Type B pancreatic cell (in vitro differentiated cells): Measurements from ENCODE around the gene TBX5. TPM values are rescaled to one million over a fixed set of nuclear protein-coding genes. Genes with fewer than 3 reads are reported as not detected.

Experiments used
- DNase-seq: peaks from one replicate; pipeline ENCODE4 v3.0.0; 2021; ENCODE audit warnings: mixed read lengths; ENCODE audit not compliant: unreplicated experiment; ENCODE audit errors: extremely low spot score
- H3K27ac Mint-ChIP-seq: 2 replicates; pipeline ENCODE4 v1.8.0; 2021; ENCODE audit warnings: mild to moderate bottlenecking, mixed read lengths
- H3K27me3 Mint-ChIP-seq: 2 replicates; pipeline ENCODE4 v1.8.0; 2021; ENCODE audit warnings: mixed read lengths
- H3K36me3 Mint-ChIP-seq: 2 replicates; pipeline ENCODE4 v1.8.0; 2021; ENCODE audit warnings: mixed read lengths
- H3K4me1 Mint-ChIP-seq: one replicate; pipeline ENCODE4 v1.8.0; 2021; ENCODE audit warnings: mixed read lengths; ENCODE audit not compliant: unreplicated experiment
- H3K4me3 Mint-ChIP-seq: 2 replicates; pipeline ENCODE4 v1.8.0; 2021; ENCODE audit warnings: mild to moderate bottlenecking, mixed read lengths
- H3K9me3 Mint-ChIP-seq: 2 replicates; pipeline ENCODE4 v1.8.0; 2021; ENCODE audit warnings: mixed read lengths
- CTCF ChIP-seq: fragments of 200-600 bp; sonication (generic); conservative IDR thresholded peaks from 2 replicates; pipeline ENCODE4 v1.5.0; 2021; ENCODE audit warnings: antibody characterized with exemption, mild to moderate bottlenecking
- total RNA-seq: library from RNA; stranded (reverse); gene quantifications from 2 replicates; pipeline ENCODE4 v1.2.1, GENCODE V29; 2021; ENCODE audit warnings: low replicate concordance

The TBX5 gene
- total RNA-seq, 1 donor from 2014 or later: 10.7 TPM

GRCh38 chr12:114402084-114402717 is 3.7 kb downstream of the TBX5 start:
- Mint-ChIP-seq H3K4me1 (peaks cover 9% of the 10 kb centered on the region), H3K27ac (no peak overlapping the region), H3K27me3 (peaks cover 100% of the 10 kb centered on the region), H3K36me3 (peaks cover 10% of the 10 kb centered on the region), H3K9me3 (no peaks in the 10 kb centered on the region), H3K4me3 (peak overlapping the region; percentile 67)
- DNase-seq: no peak
- no peak for TF ChIP-seq CTCF

GRCh38 chr12:114401328-114402083 is 4.4 kb downstream of the TBX5 start:
- peaks cover 10% of the 10 kb centered on the region for H3K36me3 Mint-ChIP-seq
- TF ChIP-seq CTCF: no peak
- no peak overlapping the region for H3K27ac Mint-ChIP-seq
- H3K9me3 Mint-ChIP-seq: no peaks in the 10 kb centered on the region
- H3K4me3 Mint-ChIP-seq: peak overlapping the region; percentile 67
- DNase-seq: no peak
- peaks cover 9% of the 10 kb centered on the region for H3K4me1 Mint-ChIP-seq
- H3K27me3 Mint-ChIP-seq: peaks cover 100% of the 10 kb centered on the region

GRCh38 chr12:114400925-114401324 is 5.0 kb downstream of the TBX5 start:
- Mint-ChIP-seq H3K9me3 (no peaks in the 10 kb centered on the region), H3K36me3 (peaks cover 10% of the 10 kb centered on the region), H3K4me3 (peak overlapping the region; percentile 51), H3K27ac (no peak overlapping the region), H3K4me1 (peaks cover 9% of the 10 kb centered on the region), H3K27me3 (peaks cover 98% of the 10 kb centered on the region)
- no peak for TF ChIP-seq CTCF
- no peak for DNase-seq

GRCh38 chr12:114400361-114400811 is 5.6 kb downstream of the TBX5 start:
- TF ChIP-seq CTCF: no peak
- Mint-ChIP-seq H3K27me3 (peaks cover 98% of the 10 kb centered on the region), H3K4me3 (peak overlapping the region; percentile 55), H3K4me1 (peaks cover 9% of the 10 kb centered on the region), H3K9me3 (no peaks in the 10 kb centered on the region), H3K27ac (no peak overlapping the region), H3K36me3 (peaks cover 10% of the 10 kb centered on the region)
- no peak for DNase-seq

- Mint-ChIP-seq H3K27ac (no peak overlapping the region), H3K27me3 (peaks cover 98% of the 10 kb centered on the region), H3K36me3 (peaks cover 10% of the 10 kb centered on the region), H3K9me3 (no peaks in the 10 kb centered on the region), H3K4me3 (peak overlapping the region; percentile 61), H3K4me1 (peaks cover 7% of the 10 kb centered on the region)
- no peak for TF ChIP-seq CTCF
- no peak for DNase-seq
These were observed 6.2 kb downstream of the TBX5 start for GRCh38 chr12:114399664-114400211.
